Fibroblast of mammary gland (primary cell): ENCODE results near the gene BCL11B.
A peak's percentile ranks its signal among the peaks of the same experiment; 100 is the strongest.

Source experiments
- DNase-seq: peaks from one replicate; pipeline ENCODE4 v3.0.0-alpha.2; 2010; ENCODE audit warnings: low read depth
- H3K4me3 ChIP-seq: 2 replicates; pipeline ENCODE4 v1.5.1; 2011; ENCODE audit warnings: low read depth, mild to moderate bottlenecking, low read length, moderate library complexity; ENCODE audit not compliant: control insufficient read depth
- TF ChIP-seq, protein P1 (sequence below): conservative IDR thresholded peaks from 2 replicates; pipeline ENCODE4 v1.5.1; 2011; ENCODE audit warnings: low read depth, low read length, inconsistent platforms; ENCODE audit not compliant: control insufficient read depth, insufficient read depth

The BCL11B gene

DNA sequence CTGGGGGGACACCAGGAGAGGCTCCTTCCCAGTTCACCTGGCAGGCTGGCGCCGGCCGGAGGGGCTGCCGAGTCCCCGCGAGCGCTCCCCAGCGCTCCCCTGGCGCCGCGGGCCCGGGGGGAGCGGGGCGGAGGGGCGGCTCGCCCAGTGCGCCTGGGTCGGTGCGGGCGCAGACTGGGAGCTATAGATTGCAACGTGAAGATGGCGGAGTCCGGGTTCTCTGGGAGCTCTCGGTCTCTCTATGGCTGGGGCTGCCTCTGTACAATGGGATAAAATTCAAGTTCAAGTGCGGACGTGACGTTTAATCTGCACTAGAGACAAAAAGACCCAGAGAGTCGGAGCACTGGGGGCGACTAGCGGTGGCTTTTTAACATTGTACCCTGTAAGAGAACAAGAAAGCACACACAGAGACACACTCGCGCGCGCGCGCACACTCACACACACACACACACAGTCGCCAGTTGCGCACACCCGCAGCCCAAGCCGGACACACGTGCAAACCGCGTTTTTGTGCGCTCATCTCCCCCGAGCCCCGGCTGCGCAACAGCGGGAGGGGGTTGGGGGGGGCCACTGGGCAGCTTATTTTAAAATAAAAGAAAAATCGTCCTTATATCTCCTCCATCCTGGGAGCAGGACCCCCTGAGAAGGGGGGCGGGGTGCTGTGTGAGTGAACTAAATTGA is at the start of gene BCL11B:
BCL11B (minus strand) TSS at position 247 of the 681 bp plus-strand sequence. CDS start 979 bp downstream, outside the sequence.
- DNase-seq: peak; percentile 71
- TF ChIP-seq, protein P1, sequence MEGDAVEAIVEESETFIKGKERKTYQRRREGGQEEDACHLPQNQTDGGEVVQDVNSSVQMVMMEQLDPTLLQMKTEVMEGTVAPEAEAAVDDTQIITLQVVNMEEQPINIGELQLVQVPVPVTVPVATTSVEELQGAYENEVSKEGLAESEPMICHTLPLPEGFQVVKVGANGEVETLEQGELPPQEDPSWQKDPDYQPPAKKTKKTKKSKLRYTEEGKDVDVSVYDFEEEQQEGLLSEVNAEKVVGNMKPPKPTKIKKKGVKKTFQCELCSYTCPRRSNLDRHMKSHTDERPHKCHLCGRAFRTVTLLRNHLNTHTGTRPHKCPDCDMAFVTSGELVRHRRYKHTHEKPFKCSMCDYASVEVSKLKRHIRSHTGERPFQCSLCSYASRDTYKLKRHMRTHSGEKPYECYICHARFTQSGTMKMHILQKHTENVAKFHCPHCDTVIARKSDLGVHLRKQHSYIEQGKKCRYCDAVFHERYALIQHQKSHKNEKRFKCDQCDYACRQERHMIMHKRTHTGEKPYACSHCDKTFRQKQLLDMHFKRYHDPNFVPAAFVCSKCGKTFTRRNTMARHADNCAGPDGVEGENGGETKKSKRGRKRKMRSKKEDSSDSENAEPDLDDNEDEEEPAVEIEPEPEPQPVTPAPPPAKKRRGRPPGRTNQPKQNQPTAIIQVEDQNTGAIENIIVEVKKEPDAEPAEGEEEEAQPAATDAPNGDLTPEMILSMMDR: peak; percentile 41
- H3K4me3 ChIP-seq: peak within 1 kb of the TSS; percentile 27

DNA sequence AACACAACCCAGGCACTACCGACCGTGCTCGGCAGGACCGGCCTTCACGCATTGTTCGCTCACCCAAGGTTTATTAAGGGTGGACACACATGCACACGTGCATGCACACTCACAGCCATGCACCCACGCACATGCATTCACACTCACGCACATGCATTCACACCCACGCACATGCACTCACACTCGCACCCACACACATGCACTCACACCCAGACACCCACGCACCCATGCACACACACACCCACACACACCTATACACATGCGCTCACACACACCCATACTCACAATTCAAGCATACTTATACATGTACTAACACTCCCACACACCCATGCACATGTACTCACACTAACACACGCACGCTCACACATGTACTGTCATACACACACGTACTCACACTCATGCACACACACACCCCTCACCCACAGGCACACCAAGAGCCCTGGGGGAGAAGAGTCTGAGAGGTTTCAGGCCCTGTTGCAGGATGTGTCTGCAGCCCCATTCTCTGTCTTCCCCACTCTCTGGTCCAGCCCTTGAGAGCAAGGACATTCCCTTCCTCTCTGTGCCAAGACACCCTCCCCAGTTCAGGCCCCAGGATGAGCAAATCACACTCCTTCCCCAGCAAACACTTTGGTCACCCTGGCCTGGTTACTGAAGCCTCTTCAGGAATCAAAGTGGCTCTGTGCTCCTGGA is 49.4 kb upstream of the BCL11B start:
- no peak overlapping the region for H3K4me3 ChIP-seq
- TF ChIP-seq, protein P1: no peak
- no peak for DNase-seq

DNA sequence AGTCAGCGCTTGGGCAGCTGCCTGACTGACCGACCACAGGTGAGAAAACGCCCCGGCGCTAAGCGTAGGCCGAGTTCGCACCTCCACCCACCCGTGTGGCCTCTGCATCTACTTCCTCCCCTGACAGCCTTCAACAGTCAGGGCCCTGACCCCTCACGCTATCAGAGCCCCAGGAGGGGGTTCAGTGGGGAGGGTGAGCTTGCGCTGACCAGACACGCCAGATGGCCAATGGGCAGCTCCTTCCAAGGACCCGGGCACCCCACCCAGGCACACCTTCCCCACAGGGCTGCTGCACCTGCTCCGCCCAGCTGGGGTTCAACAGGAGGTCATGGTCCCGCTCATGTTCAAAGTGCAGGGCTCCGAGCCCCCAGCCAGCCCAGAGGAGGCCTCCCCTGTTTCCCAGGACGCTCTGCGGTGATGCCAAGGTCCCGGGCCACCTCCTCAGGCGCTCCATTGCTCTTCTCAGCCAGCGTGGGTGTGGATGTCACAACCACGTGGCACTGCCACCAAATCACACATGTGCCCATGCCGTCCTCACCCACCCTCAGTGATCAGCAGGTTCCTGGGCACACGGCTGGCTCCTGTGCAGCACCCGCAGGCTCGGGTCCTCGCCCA is 48.7 kb upstream of the BCL11B start:
- TF ChIP-seq, protein P1: no peak
- no peak for DNase-seq
- no peak overlapping the region for H3K4me3 ChIP-seq

DNA sequence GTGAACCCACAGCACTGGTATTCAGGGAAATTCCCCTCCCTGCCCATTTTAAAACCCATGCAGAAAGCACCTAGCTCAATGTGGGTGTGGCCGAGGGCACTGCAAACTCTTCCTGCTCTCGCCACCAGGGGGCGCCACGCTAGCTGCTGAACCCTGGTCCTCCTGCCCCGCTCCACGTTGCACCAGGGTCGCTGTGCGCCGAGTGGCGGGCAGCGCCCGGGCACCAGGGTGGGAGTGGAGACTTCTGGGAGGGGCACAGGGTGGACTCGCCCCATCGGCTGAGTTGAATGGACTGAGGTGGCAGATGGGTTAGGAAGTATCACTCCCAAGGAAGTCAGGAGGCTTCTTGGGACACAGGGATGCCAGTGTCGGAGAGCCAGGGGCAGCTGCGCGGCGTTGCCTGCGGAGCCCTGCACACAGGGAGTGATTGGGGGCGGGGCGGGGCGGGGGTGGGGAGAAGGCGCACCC is 48.1 kb upstream of the BCL11B start:
- TF ChIP-seq, protein P1: peak; percentile 65
- H3K4me3 ChIP-seq: no peak overlapping the region
- peak; percentile 12 for DNase-seq

DNA sequence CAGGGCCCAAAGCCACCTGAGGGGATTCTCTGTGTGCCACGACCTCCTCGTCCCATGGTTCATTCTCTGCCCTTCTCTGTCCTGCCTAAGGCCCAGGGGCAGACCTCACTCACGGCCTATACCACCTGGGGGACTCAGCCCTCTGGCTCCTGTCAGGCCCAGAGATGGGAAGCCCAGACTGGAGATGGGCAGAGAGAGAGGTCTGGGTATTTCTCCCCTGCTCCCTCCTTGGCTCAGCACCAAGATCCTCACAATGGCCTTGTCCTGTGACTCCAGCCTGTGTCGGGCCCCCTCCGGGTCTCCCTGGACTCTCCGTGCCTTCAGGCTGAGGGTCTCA is 46.9 kb upstream of the BCL11B start:
- no peak for DNase-seq
- no peak overlapping the region for H3K4me3 ChIP-seq
- TF ChIP-seq, protein P1: no peak

DNA sequence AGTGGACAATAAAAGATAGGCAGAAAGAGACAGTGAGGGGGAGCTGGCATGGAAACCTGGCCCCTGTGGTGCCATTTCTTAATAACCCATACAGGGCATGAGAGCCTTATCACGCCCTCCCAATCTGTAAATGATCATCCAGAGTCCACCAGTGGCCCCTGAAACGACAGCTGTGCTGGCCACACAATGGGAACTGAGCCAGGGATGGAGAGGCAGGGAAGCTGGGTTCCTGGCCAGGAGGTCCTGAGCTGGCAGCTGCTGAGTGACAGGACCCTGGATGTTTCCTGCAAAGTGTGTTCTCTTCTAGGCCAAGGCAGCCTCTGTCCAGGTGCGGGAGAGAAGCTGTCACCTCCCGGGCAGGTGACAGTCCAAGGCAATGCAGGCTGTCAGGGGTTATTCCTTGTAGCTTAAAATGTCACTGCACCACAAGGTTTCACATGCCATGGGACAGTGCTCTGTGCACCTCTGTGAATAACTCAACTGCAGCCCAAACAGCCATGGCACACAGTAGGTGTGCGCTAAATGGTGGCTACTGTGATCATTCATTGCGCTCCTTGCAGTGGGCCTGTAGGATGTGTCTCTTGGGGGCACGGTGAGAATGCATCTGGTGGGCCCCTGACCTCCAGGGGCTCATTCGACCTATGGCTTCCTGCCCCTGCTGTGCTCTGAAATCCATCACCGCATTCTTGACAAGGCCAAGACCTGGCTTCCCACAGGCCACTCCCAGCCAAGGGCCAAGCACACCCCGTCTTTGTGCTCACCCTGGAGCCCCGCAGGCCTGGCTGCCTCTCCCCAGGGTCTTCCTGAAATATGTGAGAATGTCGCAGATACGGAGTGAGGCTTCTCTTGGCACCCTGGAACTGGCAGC is 46.3 kb upstream of the BCL11B start:
- H3K4me3 ChIP-seq: no peak overlapping the region
- DNase-seq: no peak
- TF ChIP-seq, protein P1: no peak
